PC-9 (cell line): ENCODE data around the gene EDA. TPM values are rescaled to one million over a fixed set of nuclear protein-coding genes. Genes with fewer than 3 reads are reported as not detected.

Experiments
- BruUV-seq: library from RNA; stranded (reverse); fragments of 400-500 nt; replicated peaks from 2 replicates; lab custom pipeline; 2021; lab: Mats Ljungman, UMichigan
- CTCF ChIA-PET: fragments of 300-600 bp; sonication (Branson Sonifier 250); formaldehyde crosslinking; loops from one replicate; lab custom pipeline; 2022; ENCODE audit warnings: antibody characterized with exemption; lab: Charles Lee
- POLR2A ChIA-PET: fragments of 300-600 bp; sonication (Branson Sonifier 250); formaldehyde crosslinking; loops from one replicate; lab custom pipeline; 2022; ENCODE audit warnings: antibody characterized with exemption; ENCODE audit not compliant: unreplicated experiment; lab: Charles Lee
- DNase-seq, 2 experiments: peaks; one replicate each; pipeline versions ENCODE4 v3.0.0 to v3.0.0-alpha.2; 2015 to 2022; ENCODE audit warnings: mixed read lengths in 1 of 2
- H2AFZ ChIP-seq: fragments of 200-600 bp; sonication (generic); 2 replicates; pipeline ENCODE4 v1.8.1; 2017; ENCODE audit warnings: antibody characterized with exemption
- H3F3A ChIP-seq: fragments of 200-600 bp; sonication (generic); 2 replicates; pipeline ENCODE4 v1.8.1; 2017; ENCODE audit warnings: antibody characterized with exemption, mild to moderate bottlenecking, low read depth; ENCODE audit not compliant: insufficient read depth
- H3K27ac ChIP-seq: fragments of 200-600 bp; sonication (generic); 2 replicates; pipeline ENCODE4 v1.6.1; 2016; ENCODE audit warnings: mixed run types
- H3K27me3 ChIP-seq: fragments of 200-600 bp; sonication (generic); 2 replicates; pipeline ENCODE4 v1.6.1; 2016; ENCODE audit warnings: low read depth, mixed run types; ENCODE audit not compliant: insufficient read depth
- H3K36me3 ChIP-seq: fragments of 200-600 bp; sonication (generic); 2 replicates; pipeline ENCODE4 v1.6.1; 2016; ENCODE audit warnings: low read depth, mixed run types
- H3K4me1 ChIP-seq: fragments of 200-600 bp; sonication (generic); replicated peaks from 2 replicates; pipeline ENCODE4 v1.6.1; 2016; ENCODE audit warnings: mixed run types; ENCODE audit not compliant: insufficient read depth
- H3K4me2 ChIP-seq: fragments of 200-600 bp; sonication (generic); 2 replicates; pipeline ENCODE4 v1.6.1; 2017; ENCODE audit warnings: mixed run types
- H3K4me3 ChIP-seq: fragments of 200-600 bp; sonication (generic); 2 replicates; pipeline ENCODE4 v1.6.1; 2016; ENCODE audit warnings: mixed run types
- H3K79me2 ChIP-seq: fragments of 200-600 bp; sonication (generic); 2 replicates; pipeline ENCODE4 v1.6.1; 2017; ENCODE audit warnings: low read depth, mixed run types
- H3K9me2 ChIP-seq: fragments of 200-600 bp; sonication (generic); 2 replicates; pipeline ENCODE4 v1.8.1; 2017; ENCODE audit warnings: mild to moderate bottlenecking; ENCODE audit not compliant: insufficient read depth
- H3K9me3 ChIP-seq: fragments of 200-600 bp; sonication (generic); 2 replicates; pipeline ENCODE4 v1.8.1; 2016; ENCODE audit warnings: low read depth; ENCODE audit not compliant: insufficient read depth
- H4K20me1 ChIP-seq: fragments of 200-600 bp; sonication (generic); 2 replicates; pipeline ENCODE4 v1.8.1; 2017; ENCODE audit not compliant: insufficient read depth
- CTCF ChIP-seq: fragments of 200-600 bp; sonication (generic); conservative IDR thresholded peaks from 2 replicates; pipeline ENCODE4 v1.6.1; 2017; ENCODE audit warnings: mixed run types, antibody characterized with exemption, mild to moderate bottlenecking, moderate library complexity
- EZH2 ChIP-seq: fragments of 200-600 bp; sonication (generic); IDR thresholded peaks from 2 replicates; pipeline ENCODE4 v1.8.0; 2017; ENCODE audit warnings: antibody characterized with exemption, low read depth
- intact Hi-C: fragments of 100-400 bp; cut with micrococcal nuclease; formaldehyde crosslinking; loops from one replicate; pipeline ENCODE4 v1.10.0; 2022; ENCODE audit not compliant: unreplicated experiment
- total RNA-seq: library from RNA; stranded (reverse); gene quantifications from 2 replicates; pipeline ENCODE4 v1.2.3, GENCODE V29; 2021

EDA gene
- total RNA-seq, 1 experiment from 2014 or later = not detected

- Histone ChIP-seq H4K20me1 (no peaks in the 10 kb centered on the region), H3K9me2 (no peaks in the 10 kb centered on the region), H3K27ac (no peak overlapping the region), H3F3A (no peaks in the 10 kb centered on the region), H3K4me2 (no peak overlapping the region), H3K4me3 (no peak overlapping the region), H3K4me1 (no peaks in the 10 kb centered on the region), H3K27me3 (no peaks in the 10 kb centered on the region), H3K9me3 (no peaks in the 10 kb centered on the region), H2AFZ (no peak overlapping the region), H3K36me3 (no peaks in the 10 kb centered on the region), H3K79me2 (no peaks in the 10 kb centered on the region)
- DNase-seq = no peak
- TF ChIP-seq EZH2 = no peak
- intact Hi-C loops = no loop called here
- CTCF ChIA-PET = no interaction called here
- BruUV-seq = no TSS peak
- POLR2A ChIA-PET = no interaction called here
Observed at GRCh38 chrX:69718102-69718501, 102.2 kb downstream of the EDA start.

GRCh38 chrX:69724307-69724706, 108.4 kb downstream of the EDA start:
- H3K36me3 ChIP-seq = no peaks in the 10 kb centered on the region
- TF ChIP-seq CTCF (no peak), EZH2 (no peak)
- DNase-seq = no peak
- CTCF ChIA-PET = no interaction called here
- H3K4me1 ChIP-seq = no peaks in the 10 kb centered on the region
- no peaks in the 10 kb centered on the region for H3F3A ChIP-seq
- no peaks in the 10 kb centered on the region for H4K20me1 ChIP-seq
- H2AFZ ChIP-seq = no peak overlapping the region
- no TSS peak for BruUV-seq
- no peaks in the 10 kb centered on the region for H3K9me3 ChIP-seq
- POLR2A ChIA-PET = no interaction called here
- H3K27ac ChIP-seq = no peak overlapping the region
- H3K4me2 ChIP-seq = no peak overlapping the region
- intact Hi-C loops = no loop called here
- H3K9me2 ChIP-seq = no peaks in the 10 kb centered on the region
- no peak overlapping the region for H3K4me3 ChIP-seq
- no peaks in the 10 kb centered on the region for H3K79me2 ChIP-seq
- no peaks in the 10 kb centered on the region for H3K27me3 ChIP-seq

- no peaks in the 10 kb centered on the region for H4K20me1 ChIP-seq
- no TSS peak for BruUV-seq
- H3K4me1 ChIP-seq = no peaks in the 10 kb centered on the region
- H3K4me2 ChIP-seq = no peak overlapping the region
- no peak overlapping the region for H3K4me3 ChIP-seq
- no peaks in the 10 kb centered on the region for H3K9me2 ChIP-seq
- H3F3A ChIP-seq = no peaks in the 10 kb centered on the region
- POLR2A ChIA-PET = no interaction called here
- CTCF ChIA-PET = no interaction called here
- H3K27ac ChIP-seq = no peak overlapping the region
- TF ChIP-seq CTCF (no peak), EZH2 (no peak)
- no peaks in the 10 kb centered on the region for H3K27me3 ChIP-seq
- H3K79me2 ChIP-seq = no peaks in the 10 kb centered on the region
- no peaks in the 10 kb centered on the region for H3K36me3 ChIP-seq
- H2AFZ ChIP-seq = no peak overlapping the region
- no peaks in the 10 kb centered on the region for H3K9me3 ChIP-seq
- intact Hi-C loops = no loop called here
- DNase-seq = no peak
Observed at GRCh38 chrX:69740317-69740716, 124.4 kb downstream of the EDA start.

- ChIA-PET POLR2A (no interaction called here), CTCF (no interaction called here)
- H3K4me3 ChIP-seq = no peak overlapping the region
- H3K27ac ChIP-seq = no peak overlapping the region
- BruUV-seq = no TSS peak
- H3K4me2 ChIP-seq = no peak overlapping the region
- intact Hi-C loops = no loop called here
- no peaks in the 10 kb centered on the region for H3K9me2 ChIP-seq
- no peak for DNase-seq
- H3K4me1 ChIP-seq = no peaks in the 10 kb centered on the region
- no peaks in the 10 kb centered on the region for H3K36me3 ChIP-seq
- no peaks in the 10 kb centered on the region for H3F3A ChIP-seq
- H2AFZ ChIP-seq = no peak overlapping the region
- H4K20me1 ChIP-seq = no peaks in the 10 kb centered on the region
- H3K27me3 ChIP-seq = no peaks in the 10 kb centered on the region
- no peaks in the 10 kb centered on the region for H3K9me3 ChIP-seq
- H3K79me2 ChIP-seq = no peaks in the 10 kb centered on the region
- no peak for TF ChIP-seq EZH2
- TF ChIP-seq CTCF = no peak
Observed at GRCh38 chrX:69741721-69742120, 125.8 kb downstream of the EDA start.
